Measurements from ENCODE around the gene ZFP92. TPM values are rescaled to one million over a fixed set of nuclear protein-coding genes. Genes with fewer than 3 reads are reported as not detected.

Gene ZFP92
- total RNA-seq, 6 donors from 2014 or later, result 2.7 to 5.1 (median 3.7) TPM

GRCh38 chrX:153395613-153396319 is 15.5 kb upstream of the ZFP92 start:
- no peaks in the 10 kb centered on the region for H3K36me3 ChIP-seq
- DNase-seq, result no peak
- TF ChIP-seq CTCF (IDR thresholded peaks at IDR 0.05) (no peak), POLR2AphosphoS5 (IDR thresholded peaks at IDR 0.05) (no peak), POLR2A (IDR thresholded peaks at IDR 0.05) (no peak), EP300 (IDR thresholded peaks at IDR 0.05) (no peak)

GRCh38 chrX:153396320-153397195 is 14.7 kb upstream of the ZFP92 start:
- peaks cover 0 to 8% (median 0%) of the 10 kb centered on the region in 4 donors for H3K9me3 ChIP-seq
- DNase-seq (no peak), ATAC-seq (ENCODE audit: low FRiP score in 2 of 2) (no peak)
- no peak overlapping the region for H3K4me3 ChIP-seq
- H3K36me3 ChIP-seq, result no peaks in the 10 kb centered on the region
- H3K4me1 ChIP-seq, result no peaks in the 10 kb centered on the region
- H3K27ac ChIP-seq, result no peak overlapping the region
- TF ChIP-seq POLR2AphosphoS5 (IDR thresholded peaks at IDR 0.05) (no peak), POLR2A (IDR thresholded peaks at IDR 0.05) (no peak), CTCF (IDR thresholded peaks at IDR 0.05) (no peak), EP300 (IDR thresholded peaks at IDR 0.05) (no peak)
- H3K27me3 ChIP-seq, result peaks cover 0 to 2% (median 0%) of the 10 kb centered on the region in 4 donors
- 88 to 93% methylated on average over 3 to 19 of the region's 26 CpGs for WGBS, 2 donors

More at GRCh38 chrX:153395613-153396319, 15.5 kb upstream of the ZFP92 start:
- no peak for ATAC-seq (ENCODE audit: low FRiP score in 2 of 2)
- peaks cover 0 to 2% (median 0%) of the 10 kb centered on the region in 4 donors for H3K27me3 ChIP-seq
- H3K4me3 ChIP-seq, result no peak overlapping the region
- no peak overlapping the region for H3K27ac ChIP-seq
- H3K9me3 ChIP-seq, result peaks cover 0 to 5% (median 0%) of the 10 kb centered on the region in 4 donors
- H3K4me1 ChIP-seq, result no peaks in the 10 kb centered on the region
- 56 to 84% methylated on average over 6 to 26 of the region's 26 CpGs for WGBS, 2 donors

- Histone ChIP-seq H3K9me3 (peaks cover 0 to 8% (median 0%) of the 10 kb centered on the region in 4 donors), H3K27me3 (peaks cover 0 to 2% (median 0%) of the 10 kb centered on the region in 4 donors), H3K36me3 (no peaks in the 10 kb centered on the region), H3K4me1 (no peaks in the 10 kb centered on the region), H3K4me3 (no peak overlapping the region), H3K27ac (no peak overlapping the region)
- TF ChIP-seq POLR2A (IDR thresholded peaks at IDR 0.05) (no peak), EP300 (IDR thresholded peaks at IDR 0.05) (no peak), POLR2AphosphoS5 (IDR thresholded peaks at IDR 0.05) (no peak), CTCF (IDR thresholded peaks at IDR 0.05) (no peak)
- ATAC-seq (ENCODE audit: low FRiP score in 2 of 2) (no peak), DNase-seq (no peak)
- WGBS, 2 donors, result 73 to 78% methylated on average over 13 to 24 of the region's 27 CpGs
These were observed 13.9 kb upstream of the ZFP92 start for GRCh38 chrX:153397256-153397960.

- Histone ChIP-seq H3K27me3 (peaks cover 0 to 2% (median 0%) of the 10 kb centered on the region in 4 donors), H3K4me1 (no peaks in the 10 kb centered on the region), H3K9me3 (peaks cover 0 to 8% (median 0%) of the 10 kb centered on the region in 4 donors), H3K27ac (no peak overlapping the region), H3K4me3 (no peak overlapping the region), H3K36me3 (no peaks in the 10 kb centered on the region)
- no peak for TF ChIP-seq POLR2A (IDR thresholded peaks at IDR 0.05)
- no peak for TF ChIP-seq POLR2AphosphoS5 (IDR thresholded peaks at IDR 0.05)
- no peak for TF ChIP-seq CTCF (IDR thresholded peaks at IDR 0.05)
- TF ChIP-seq EP300 (IDR thresholded peaks at IDR 0.05), result no peak
- DNase-seq (no peak), ATAC-seq (ENCODE audit: low FRiP score in 2 of 2) (no peak)
- 80 to 86% methylated on average over 3 to 17 of the region's 17 CpGs for WGBS, 2 donors
These were observed 12.9 kb upstream of the ZFP92 start for GRCh38 chrX:153398275-153398960.

Data from upper lobe of left lung (tissue), 6 donors.